ENCODE data around the gene FBXO3.

The FBXO3 gene

DNA sequence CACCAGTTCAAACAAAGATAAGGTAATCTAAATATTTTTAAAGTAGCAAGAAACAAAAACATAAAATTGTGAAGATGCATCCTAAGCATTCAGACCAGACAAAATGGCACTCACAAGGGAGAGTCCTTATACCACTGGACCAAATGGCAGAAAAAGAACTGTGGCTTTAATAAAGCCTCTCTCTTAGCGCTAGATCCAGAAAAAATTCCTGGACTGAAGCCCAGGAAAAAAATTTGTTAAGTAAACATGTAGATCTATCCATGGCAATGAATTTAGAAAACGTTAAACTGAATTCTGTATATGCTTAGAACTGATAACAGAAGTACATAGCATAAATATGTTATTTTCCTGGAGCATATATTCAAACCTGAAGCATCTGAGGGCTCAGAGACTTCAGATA, 26.3 kb downstream of the FBXO3 start:
- Histone ChIP-seq H3K4me3 (ENCODE audit: insufficient read length, low read depth) (no peak overlapping the region), H3K9ac (ENCODE audit: insufficient read length, low read depth) (no peak overlapping the region), H3K9me3 (ENCODE audit: insufficient read depth, low read length) (no peaks in the 10 kb centered on the region), H3K27me3 (ENCODE audit: insufficient read depth, insufficient read length) (no peaks in the 10 kb centered on the region), H3K36me3 (ENCODE audit: insufficient read depth, insufficient read length, low read length) (peaks cover 8% of the 10 kb centered on the region), H3K4me1 (ENCODE audit: insufficient read depth, insufficient read length) (no peaks in the 10 kb centered on the region)
- DNase-seq (ENCODE audit: low read depth, low spot score) = no peak
- no peak for TF ChIP-seq SUZ12 (IDR thresholded peaks at IDR 0.05; ENCODE audit: extremely low read depth, insufficient read depth, insufficient read length)
- no peak for TF ChIP-seq ZNF274 (IDR thresholded peaks at IDR 0.05; ENCODE audit: low read depth, low read length)
- TF ChIP-seq YY1 (IDR thresholded peaks at IDR 0.05; ENCODE audit: insufficient read depth, insufficient read length) = no peak

DNA sequence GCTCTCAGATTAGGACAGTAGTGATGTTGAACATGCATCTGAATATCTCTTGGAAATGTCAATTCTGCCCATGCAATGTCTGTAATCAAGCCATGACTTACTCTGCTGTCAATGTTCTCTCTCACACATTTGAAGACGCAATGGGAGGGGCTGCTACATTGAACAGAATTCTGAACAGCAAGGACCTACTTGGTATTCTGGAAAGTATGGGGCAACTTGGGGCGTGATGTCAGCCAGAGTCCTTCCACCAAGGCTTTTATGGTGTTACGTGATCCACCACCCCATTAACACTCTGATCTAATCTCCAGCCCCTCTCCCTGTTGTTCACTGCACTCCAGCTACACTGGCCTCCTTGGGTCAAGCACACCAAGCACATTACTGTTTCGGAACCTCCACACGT, 31.0 kb downstream of the FBXO3 start:
- H3K9me3 ChIP-seq (ENCODE audit: insufficient read depth, low read length) = no peaks in the 10 kb centered on the region
- H3K4me1 ChIP-seq (ENCODE audit: insufficient read depth, insufficient read length) = no peaks in the 10 kb centered on the region
- H3K36me3 ChIP-seq (ENCODE audit: insufficient read depth, insufficient read length, low read length) = no peaks in the 10 kb centered on the region
- H3K27me3 ChIP-seq (ENCODE audit: insufficient read depth, insufficient read length) = no peaks in the 10 kb centered on the region
- TF ChIP-seq SUZ12 (IDR thresholded peaks at IDR 0.05; ENCODE audit: extremely low read depth, insufficient read depth, insufficient read length) (no peak), YY1 (IDR thresholded peaks at IDR 0.05; ENCODE audit: insufficient read depth, insufficient read length) (no peak), ZNF274 (IDR thresholded peaks at IDR 0.05; ENCODE audit: low read depth, low read length) (no peak)
- H3K9ac ChIP-seq (ENCODE audit: insufficient read length, low read depth) = no peak overlapping the region
- H3K4me3 ChIP-seq (ENCODE audit: insufficient read length, low read depth) = no peak overlapping the region
- no peak for DNase-seq (ENCODE audit: low read depth, low spot score)

DNA sequence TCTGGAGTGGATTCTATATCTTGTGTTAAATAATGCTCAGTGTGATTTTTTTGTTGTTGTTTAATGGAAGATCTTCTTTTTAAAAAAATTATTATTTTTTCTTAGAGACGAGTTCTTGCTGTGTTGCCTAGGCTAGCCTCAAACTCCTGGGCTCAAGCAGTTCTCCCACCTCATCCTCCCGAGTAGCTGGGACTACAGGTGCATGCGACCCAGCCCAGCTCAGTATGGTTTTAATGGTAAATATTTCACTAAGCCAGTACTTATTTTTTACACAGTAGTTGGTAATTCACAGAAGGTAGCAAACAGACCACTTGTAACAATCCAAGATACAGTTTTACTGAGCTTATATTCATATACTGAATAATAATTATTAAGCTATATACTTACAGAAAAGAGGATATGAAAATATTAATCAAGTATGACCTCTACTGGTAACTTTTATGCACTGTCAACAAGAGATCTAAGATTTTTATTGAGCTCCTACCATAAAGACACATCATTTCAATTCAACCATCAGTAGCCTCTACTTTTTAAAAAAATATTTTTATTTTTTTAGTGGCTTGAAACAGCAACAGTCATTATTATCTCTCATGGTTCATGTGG, 32.0 kb downstream of the FBXO3 start:
- no peaks in the 10 kb centered on the region for H3K36me3 ChIP-seq (ENCODE audit: insufficient read depth, insufficient read length, low read length)
- H3K4me1 ChIP-seq (ENCODE audit: insufficient read depth, insufficient read length) = no peaks in the 10 kb centered on the region
- no peaks in the 10 kb centered on the region for H3K27me3 ChIP-seq (ENCODE audit: insufficient read depth, insufficient read length)
- H3K9ac ChIP-seq (ENCODE audit: insufficient read length, low read depth) = no peak overlapping the region
- no peak for DNase-seq (ENCODE audit: low read depth, low spot score)
- no peak overlapping the region for H3K4me3 ChIP-seq (ENCODE audit: insufficient read length, low read depth)
- no peaks in the 10 kb centered on the region for H3K9me3 ChIP-seq (ENCODE audit: insufficient read depth, low read length)
- TF ChIP-seq ZNF274 (IDR thresholded peaks at IDR 0.05; ENCODE audit: low read depth, low read length) (no peak), SUZ12 (IDR thresholded peaks at IDR 0.05; ENCODE audit: extremely low read depth, insufficient read depth, insufficient read length) (no peak), YY1 (IDR thresholded peaks at IDR 0.05; ENCODE audit: insufficient read depth, insufficient read length) (no peak)

GRCh38 chr11:33741806-33742205, 32.5 kb downstream of the FBXO3 start:
- no peak overlapping the region for H3K9ac ChIP-seq (ENCODE audit: insufficient read length, low read depth)
- TF ChIP-seq YY1 (IDR thresholded peaks at IDR 0.05; ENCODE audit: insufficient read depth, insufficient read length) (no peak), ZNF274 (IDR thresholded peaks at IDR 0.05; ENCODE audit: low read depth, low read length) (no peak)
- no peak for DNase-seq (ENCODE audit: low read depth, low spot score)
- no peak overlapping the region for H3K4me3 ChIP-seq (ENCODE audit: insufficient read length, low read depth)
- H3K4me1 ChIP-seq (ENCODE audit: insufficient read depth, insufficient read length) = no peaks in the 10 kb centered on the region
- H3K36me3 ChIP-seq (ENCODE audit: insufficient read depth, insufficient read length, low read length) = no peaks in the 10 kb centered on the region
- H3K27me3 ChIP-seq (ENCODE audit: insufficient read depth, insufficient read length) = no peaks in the 10 kb centered on the region
- no peaks in the 10 kb centered on the region for H3K9me3 ChIP-seq (ENCODE audit: insufficient read depth, low read length)

GRCh38 chr11:33737362-33737821, 36.9 kb downstream of the FBXO3 start:
- Histone ChIP-seq H3K9me3 (ENCODE audit: insufficient read depth, low read length) (no peaks in the 10 kb centered on the region), H3K4me1 (ENCODE audit: insufficient read depth, insufficient read length) (no peaks in the 10 kb centered on the region), H3K4me3 (ENCODE audit: insufficient read length, low read depth) (peak overlapping the region; percentile 49), H3K36me3 (ENCODE audit: insufficient read depth, insufficient read length, low read length) (peaks cover 3% of the 10 kb centered on the region), H3K27me3 (ENCODE audit: insufficient read depth, insufficient read length) (peaks cover 19% of the 10 kb centered on the region), H3K9ac (ENCODE audit: insufficient read length, low read depth) (no peak overlapping the region)
- DNase-seq (ENCODE audit: low read depth, low spot score) = no peak
- TF ChIP-seq SUZ12 (IDR thresholded peaks at IDR 0.05; ENCODE audit: extremely low read depth, insufficient read depth, insufficient read length) (no peak), YY1 (IDR thresholded peaks at IDR 0.05; ENCODE audit: insufficient read depth, insufficient read length) (no peak), ZNF274 (IDR thresholded peaks at IDR 0.05; ENCODE audit: low read depth, low read length) (no peak)

GRCh38 chr11:33736148-33736812, 38.0 kb downstream of the FBXO3 start, which contains the start of gene CD59:
CD59 (minus strand) TSS chr11:33736423; CDS start chr11:33722445, 13,978 bp downstream.
- Histone ChIP-seq H3K4me1 (ENCODE audit: insufficient read depth, insufficient read length) (no peaks in the 10 kb centered on the region), H3K4me3 (ENCODE audit: insufficient read length, low read depth) (peak within 1 kb of the TSS; percentile 61), H3K27me3 (ENCODE audit: insufficient read depth, insufficient read length) (peaks cover 19% of the 10 kb centered on the region), H3K9ac (ENCODE audit: insufficient read length, low read depth) (peak within 1 kb of the TSS; percentile 83), H3K9me3 (ENCODE audit: insufficient read depth, low read length) (no peaks in the 10 kb centered on the region), H3K36me3 (ENCODE audit: insufficient read depth, insufficient read length, low read length) (peaks cover 3% of the 10 kb centered on the region)
- peak; percentile 84 for DNase-seq (ENCODE audit: low read depth, low spot score)
- TF ChIP-seq SUZ12 (IDR thresholded peaks at IDR 0.05; ENCODE audit: extremely low read depth, insufficient read depth, insufficient read length) (no peak), YY1 (IDR thresholded peaks at IDR 0.05; ENCODE audit: insufficient read depth, insufficient read length) (no peak), ZNF274 (IDR thresholded peaks at IDR 0.05; ENCODE audit: low read depth, low read length) (no peak)

DNA sequence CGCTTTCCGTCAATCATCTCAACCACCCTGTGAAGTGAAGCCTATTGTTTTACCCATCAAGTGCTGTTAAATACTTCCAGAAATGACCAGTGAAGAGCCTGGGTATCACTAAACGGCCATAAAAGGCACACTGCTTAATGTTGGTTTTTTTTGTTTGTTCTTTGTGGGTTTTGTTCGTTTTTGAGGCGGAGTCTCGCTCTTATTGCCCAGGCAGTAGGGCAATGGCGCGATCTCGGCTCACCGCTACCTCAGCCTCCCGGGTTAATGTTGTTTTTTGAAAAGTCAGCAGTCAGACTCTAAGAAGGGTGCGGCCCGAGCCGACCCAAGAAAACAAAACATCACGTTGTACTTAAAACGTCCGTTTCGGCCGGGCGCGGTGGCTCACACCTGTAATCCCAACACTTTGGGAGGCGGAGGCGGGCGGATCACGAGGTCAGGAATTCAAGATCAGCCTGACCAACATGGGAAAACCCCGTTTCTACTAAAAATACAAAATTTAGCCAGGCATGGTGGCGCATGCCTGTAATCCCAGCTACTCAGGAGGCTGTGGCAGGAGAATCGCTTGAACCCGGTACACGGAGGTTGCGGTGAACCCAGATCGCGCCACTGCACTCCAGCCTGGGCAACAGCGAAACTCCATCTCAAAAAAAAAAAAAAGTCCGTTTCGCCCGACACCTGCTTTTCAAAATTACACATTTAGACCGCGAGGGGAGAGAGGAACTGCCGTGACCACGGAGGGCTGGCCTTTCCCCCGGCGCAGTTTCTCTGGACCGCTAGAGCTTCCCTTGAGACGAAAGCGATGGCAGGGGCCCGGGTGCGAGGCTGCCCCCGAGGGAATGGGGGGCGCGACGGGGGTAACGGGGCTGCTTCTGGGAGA, 38.8 kb downstream of the FBXO3 start:
- Histone ChIP-seq H3K4me1 (ENCODE audit: insufficient read depth, insufficient read length) (no peaks in the 10 kb centered on the region), H3K9ac (ENCODE audit: insufficient read length, low read depth) (peak overlapping the region; percentile 83)
- no peak for DNase-seq (ENCODE audit: low read depth, low spot score)

More for the DNA sequence above, 38.8 kb downstream of the FBXO3 start:
- Histone ChIP-seq H3K4me3 (ENCODE audit: insufficient read length, low read depth) (peak overlapping the region; percentile 61), H3K27me3 (ENCODE audit: insufficient read depth, insufficient read length) (peaks cover 19% of the 10 kb centered on the region), H3K36me3 (ENCODE audit: insufficient read depth, insufficient read length, low read length) (peaks cover 3% of the 10 kb centered on the region), H3K9me3 (ENCODE audit: insufficient read depth, low read length) (no peaks in the 10 kb centered on the region)
- TF ChIP-seq YY1 (IDR thresholded peaks at IDR 0.05; ENCODE audit: insufficient read depth, insufficient read length) (no peak), SUZ12 (IDR thresholded peaks at IDR 0.05; ENCODE audit: extremely low read depth, insufficient read depth, insufficient read length) (no peak), ZNF274 (IDR thresholded peaks at IDR 0.05; ENCODE audit: low read depth, low read length) (no peak)

Data from NT2/D1 (cell line).